HG03432 (cell line): ENCODE data around the gene AP4E1.
"Not testable (repeated sequence)": the region's sequence is repeated elsewhere in the genome, so short reads cannot be mapped to it uniquely, and the experiment has no call there.

ENCODE experiments used
- ATAC-seq: cut with Tn5 transposase; IDR thresholded peaks from one replicate; pipeline ENCODE4 v1.9.1; 2021; ENCODE audit warnings: mild to moderate bottlenecking, moderate library complexity; ENCODE audit not compliant: unreplicated experiment

The AP4E1 gene

DNA sequence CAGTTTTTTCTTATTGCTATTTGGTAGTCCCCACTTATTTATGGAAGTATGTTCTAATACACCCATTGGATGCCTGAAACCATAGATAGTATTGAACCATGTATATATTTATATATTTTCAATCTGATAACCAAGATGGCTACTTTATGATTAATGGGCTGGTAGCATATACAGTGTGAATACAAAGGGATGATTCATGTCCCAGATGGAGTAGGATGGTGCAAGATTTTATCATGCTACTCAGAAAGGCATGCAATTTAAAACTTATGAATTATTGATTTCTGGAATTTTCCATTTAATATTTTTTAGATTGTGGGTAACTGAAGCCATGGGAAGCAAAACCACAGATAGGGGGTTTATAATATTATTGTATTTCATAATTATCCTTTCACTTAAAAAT lies 35.2 kb downstream of the AP4E1 start:
- ATAC-seq, result no peak

DNA sequence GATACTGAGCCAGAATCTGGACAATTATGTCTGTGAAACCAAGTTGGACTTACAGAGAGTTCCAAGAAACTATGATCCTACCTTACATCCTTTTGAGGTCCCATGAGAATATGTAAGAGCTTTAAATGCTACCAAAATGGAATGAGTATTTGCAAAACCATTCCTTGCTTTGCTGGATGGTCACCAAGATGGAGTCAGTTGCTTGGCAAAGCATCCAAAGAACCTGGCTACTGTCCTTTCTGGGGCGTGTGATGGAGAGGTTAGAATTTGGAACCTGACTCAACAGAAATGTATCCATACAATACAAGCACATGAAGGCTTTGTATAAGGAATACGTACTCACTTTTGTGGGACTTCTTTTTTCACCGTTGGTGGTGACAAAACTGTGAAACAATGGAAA lies 36.2 kb downstream of the AP4E1 start:
- ATAC-seq, result no peak

DNA sequence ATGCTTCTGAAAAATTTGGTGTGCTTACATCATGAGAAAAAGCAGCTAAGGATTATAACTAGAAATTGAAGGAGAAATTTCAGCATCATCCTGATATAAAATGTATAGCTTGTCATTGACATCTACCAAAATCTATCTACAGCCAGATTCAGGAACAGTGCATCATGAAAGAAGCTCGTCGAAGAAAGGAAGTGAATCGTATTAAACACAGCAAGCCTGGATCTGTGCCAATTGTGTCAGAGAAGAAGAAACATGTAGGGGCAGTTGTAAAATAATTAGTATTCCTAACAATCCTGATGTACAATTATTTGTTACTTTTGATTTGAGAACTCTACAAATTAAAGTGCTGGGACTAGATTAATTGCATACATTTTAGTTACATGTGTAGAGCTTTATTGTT lies 37.2 kb downstream of the AP4E1 start:
- no peak for ATAC-seq

DNA sequence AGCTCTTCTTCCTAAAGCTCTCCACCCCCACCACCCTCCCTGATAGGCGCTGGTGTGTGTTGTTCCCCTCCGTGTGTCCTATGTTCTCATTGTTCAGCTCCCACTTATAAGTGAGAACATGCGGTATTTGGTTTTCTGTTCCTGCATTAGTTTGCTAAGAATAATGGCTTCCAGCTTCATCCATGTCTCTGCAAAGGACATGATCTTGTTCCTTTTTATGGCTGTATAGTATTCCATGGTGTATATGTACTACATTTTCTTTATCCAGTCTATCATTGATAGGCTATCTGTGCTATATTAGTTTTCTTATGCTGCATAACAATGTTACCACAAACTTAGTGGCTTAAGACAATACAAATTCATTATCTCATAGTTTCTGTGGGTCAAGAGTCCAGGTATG lies 42.3 kb downstream of the AP4E1 start:
- ATAC-seq, result not testable (repeated sequence)

DNA sequence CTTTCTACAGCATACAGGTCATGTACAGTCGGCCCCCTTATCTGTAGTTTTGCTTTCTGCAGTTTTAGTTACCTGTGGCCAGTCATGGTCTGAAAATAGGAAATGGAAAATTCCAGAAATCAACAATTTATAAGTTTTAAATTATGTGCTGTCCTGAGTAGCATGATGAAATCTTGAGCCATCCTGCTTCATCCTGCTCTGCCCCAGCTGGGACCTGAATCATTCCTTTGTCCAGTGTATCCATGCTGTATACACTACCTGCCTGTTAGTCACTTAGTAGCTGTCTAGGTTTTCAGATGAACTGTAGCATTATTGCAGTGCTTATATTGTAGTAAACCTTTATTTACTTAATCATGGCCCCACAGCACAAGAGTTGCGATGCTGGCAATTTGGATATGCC lies 44.8 kb downstream of the AP4E1 start:
- ATAC-seq, result no peak

DNA sequence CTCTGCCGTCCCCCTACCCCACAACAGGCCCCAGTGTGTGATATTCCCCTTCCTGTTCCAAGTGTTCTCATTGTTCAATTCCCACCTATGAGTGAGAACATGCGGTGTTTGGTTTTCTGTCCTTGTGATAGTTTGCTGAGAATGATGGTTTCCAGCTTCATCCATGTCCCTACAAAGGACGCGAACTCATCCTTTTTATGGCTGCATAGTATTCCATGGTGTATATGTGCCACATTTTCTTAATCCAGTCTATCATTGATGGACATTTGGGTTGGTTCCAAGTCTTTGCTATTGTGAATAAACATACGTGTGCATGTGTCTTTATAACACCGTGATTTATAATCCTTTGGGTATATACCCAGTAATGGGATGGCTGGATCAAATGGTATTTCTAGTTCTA lies 46.4 kb downstream of the AP4E1 start:
- not testable (repeated sequence) for ATAC-seq

DNA sequence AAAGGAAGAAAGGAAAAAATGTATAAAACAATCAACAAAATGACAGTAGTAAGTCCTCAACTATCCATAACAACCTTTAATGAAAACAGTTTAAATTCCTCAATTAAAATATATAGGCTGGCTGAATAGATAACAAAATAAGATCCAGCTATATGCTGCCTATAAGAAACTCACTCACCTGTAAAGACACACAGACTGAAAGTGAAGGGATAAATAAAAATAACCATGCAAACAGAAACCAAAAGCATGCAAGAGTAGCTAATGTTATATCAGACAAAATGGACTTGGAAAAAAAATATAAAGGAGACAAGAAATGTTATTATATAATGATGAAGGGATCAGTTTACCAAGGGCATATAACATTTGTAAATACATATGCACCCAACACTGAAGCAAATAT lies 51.2 kb downstream of the AP4E1 start:
- no peak for ATAC-seq

DNA sequence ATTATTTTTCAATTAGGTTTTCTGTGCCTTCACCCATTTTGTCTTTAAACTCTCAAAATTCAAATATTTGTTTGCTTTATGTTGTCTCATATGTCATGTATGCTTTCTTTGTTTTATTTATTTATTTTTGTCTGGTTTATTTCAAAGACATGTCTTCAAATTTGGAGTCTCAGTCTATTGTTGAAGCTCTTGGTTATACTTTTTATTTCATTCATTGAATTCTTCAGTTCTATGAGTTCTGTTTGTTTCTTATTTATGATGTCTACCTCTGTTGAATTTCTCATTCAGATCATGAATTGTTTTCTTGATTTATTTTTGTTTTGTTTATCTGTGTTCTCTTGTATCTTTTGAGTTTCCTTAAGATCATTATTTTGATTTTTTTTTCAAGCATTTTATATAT lies 55.6 kb downstream of the AP4E1 start:
- no peak for ATAC-seq

DNA sequence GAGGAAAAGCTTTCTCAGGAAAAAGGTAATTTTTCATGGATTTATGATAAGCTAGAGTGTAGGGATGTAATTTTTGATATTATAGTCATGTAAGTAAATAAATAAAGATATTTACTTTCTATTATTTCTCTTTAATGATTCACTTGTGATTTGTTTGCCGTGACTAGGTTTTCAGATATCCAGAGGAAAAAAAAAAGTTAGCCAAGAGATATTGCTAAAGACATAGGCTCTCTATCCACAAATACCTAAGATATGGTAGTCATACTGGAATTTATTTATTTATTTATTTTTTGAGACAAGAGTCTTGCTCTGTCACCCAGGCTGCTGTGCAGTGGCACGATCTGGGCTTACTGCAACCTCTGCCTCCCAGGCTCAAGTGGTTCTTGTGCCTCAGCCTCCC lies 59.9 kb downstream of the AP4E1 start:
- no peak for ATAC-seq

DNA sequence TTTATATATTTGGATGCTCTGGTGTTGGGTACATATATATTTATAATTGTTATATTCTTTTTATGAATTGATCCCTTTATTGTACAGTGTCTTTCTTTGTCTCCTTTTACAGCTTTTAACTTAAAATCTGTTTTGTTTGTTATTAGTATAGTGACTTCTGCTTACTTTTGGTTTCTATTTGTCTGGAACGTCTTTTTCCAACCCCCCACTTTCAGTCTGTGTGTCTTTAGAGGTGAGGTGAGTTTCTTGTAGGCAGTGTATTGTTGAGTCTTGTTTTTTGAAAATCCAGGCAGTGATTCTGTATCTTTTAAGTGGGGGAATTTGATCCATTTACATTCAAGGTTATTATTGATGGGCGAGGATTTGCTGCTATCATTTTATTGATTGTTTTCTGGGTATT lies 62.0 kb downstream of the AP4E1 start:
- no peak for ATAC-seq

DNA sequence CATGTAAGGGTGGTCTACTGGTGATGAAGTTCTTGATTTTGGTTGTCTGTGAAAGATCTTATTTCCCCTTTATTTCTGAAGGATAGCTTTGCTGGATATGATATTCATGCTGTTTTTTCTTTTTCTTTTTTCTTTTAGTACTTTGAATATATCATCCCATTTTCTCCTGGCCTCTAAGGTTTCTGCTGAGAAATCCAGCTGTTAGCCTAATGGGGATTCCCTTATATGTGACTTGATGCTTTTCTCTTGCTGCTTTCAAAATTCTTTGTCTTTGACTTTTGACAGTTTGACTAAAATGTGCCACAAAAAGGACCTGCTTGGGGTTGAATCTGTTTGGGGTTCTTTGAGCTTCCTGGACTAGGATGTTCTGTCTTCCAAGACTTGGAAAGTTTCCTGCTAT lies 62.6 kb downstream of the AP4E1 start:
- no peak for ATAC-seq

DNA sequence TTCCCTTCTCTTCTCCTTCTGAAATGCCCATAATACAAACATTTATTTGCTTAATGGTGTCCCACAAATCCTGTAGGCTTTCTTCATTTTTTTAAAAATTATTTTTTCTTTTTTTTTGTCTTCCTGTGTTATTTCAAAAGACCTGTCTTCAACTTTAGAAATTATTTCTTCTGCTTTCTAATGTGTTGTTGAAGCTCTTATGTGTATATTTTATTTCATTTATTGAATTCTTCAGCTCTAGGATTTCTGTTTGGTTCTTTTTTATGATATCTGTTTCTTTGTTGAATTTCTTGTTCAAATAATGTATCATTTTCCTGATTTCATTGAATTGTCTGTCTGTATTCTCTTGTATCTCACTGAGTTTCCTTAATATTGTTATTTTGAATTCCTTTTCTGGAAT lies 63.1 kb downstream of the AP4E1 start:
- no peak for ATAC-seq

DNA sequence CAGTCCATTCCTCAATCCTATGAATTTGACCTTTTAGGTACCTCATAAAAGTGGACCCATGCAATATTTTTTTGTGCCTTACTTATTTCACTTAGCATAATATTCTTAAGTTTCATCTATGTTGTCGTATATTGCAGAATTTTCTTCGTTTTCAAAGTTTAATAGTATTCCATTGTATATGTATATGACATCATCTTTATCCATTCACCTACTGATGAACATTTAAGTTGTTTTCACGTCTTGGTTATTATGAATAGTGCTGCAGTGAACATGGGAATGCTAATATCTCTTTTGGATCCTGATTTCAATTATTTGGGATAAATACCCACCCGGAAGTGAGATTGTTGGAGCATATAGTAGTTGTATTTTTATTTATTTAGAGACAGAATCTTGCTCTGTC lies 65.1 kb downstream of the AP4E1 start:
- no peak for ATAC-seq

DNA sequence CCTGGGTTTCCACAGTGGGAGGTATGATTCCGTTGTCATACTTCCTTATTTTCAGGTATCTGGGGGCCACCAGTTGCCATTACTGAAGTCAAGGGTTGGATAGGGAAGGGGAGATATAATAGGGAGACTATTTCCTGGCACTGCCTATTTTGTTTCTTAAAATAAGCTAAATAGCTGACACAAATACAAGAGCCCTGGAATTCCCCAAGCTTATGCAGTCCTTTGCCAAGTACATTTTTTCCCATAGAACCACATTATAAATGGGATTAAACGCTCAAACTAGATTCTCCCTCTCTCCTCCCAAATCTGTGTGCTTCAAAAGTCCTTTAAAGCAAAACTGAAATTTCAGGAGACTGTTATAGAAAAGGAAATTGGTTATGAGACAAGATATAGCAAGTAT lies 68.7 kb downstream of the AP4E1 start:
- no peak for ATAC-seq

DNA sequence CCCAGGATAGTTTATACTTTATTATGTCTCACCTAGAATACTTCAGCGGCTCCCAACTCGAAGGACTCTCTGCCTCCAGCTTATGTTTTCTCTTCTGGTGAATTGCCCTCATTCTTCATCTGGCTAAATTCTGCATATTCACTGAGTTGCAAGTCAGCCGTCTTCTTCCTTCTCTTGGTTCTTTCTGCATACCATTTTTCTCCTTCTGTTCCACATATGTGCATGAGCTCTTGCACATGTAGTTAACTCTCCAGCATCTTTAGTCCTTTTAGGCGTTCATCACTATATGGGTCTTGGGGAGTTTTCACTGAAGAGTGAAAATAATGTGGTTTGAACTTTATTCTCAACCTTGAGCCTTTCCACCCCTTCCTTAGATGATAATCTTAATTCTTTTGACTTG lies 70.1 kb downstream of the AP4E1 start:
- ATAC-seq, result no peak

DNA sequence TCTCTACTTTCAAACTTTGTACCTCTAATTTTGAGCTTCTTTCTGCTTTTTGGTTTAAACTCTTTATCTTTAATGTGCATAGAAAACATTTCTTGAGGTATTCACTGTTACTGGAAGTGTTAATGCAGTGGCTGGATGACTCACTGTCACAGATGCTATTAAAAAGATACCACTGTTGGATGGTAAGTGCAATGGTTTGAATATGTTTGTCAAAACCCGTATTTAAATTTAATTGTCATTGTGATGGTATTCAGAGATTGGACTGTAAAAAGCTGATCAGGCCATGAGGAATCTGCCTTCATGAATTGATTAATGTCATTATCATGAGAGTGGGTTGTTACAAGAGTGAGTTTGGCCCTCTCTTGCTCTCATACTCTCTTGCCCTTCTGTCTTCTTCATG lies 70.6 kb downstream of the AP4E1 start:
- no peak for ATAC-seq

DNA sequence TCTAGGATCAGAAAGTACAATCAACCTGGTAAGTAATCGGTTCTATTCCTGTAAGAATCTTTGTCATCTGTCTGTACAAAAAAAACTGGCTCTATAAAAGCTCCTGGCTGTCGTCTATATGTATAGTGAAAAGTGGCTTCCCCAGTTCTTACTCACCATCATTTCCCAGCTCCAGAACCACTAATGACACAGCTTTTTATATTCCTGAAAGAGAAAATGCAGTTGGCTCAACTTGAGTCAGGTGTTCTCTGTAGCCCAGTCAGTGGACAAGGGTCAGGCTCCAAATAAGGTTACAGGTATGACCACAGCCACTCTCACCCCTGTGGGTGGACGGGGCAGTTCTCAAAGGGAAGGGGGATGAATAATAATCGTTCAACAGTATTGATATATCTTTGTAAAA lies 85.1 kb downstream of the AP4E1 start:
- no peak for ATAC-seq

DNA sequence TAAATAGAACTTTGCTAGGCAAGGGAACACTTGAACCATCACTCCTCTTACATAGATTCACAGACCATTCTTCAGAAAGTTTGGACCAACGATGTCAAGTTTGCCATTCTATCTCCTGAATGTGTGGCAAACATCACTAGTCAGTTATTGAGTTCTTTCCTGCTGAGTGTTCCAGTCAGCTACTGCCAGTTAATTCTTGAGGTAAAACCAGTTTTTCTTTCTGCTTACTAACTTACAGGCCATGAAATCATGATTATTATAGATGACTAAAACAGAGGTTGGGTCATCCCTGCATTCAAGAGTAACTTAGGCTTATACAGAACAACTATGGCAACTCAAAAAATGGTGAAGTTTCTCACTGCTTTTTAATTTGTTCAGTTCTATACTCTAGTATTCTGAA lies 88.2 kb downstream of the AP4E1 start:
- ATAC-seq, result no peak

DNA sequence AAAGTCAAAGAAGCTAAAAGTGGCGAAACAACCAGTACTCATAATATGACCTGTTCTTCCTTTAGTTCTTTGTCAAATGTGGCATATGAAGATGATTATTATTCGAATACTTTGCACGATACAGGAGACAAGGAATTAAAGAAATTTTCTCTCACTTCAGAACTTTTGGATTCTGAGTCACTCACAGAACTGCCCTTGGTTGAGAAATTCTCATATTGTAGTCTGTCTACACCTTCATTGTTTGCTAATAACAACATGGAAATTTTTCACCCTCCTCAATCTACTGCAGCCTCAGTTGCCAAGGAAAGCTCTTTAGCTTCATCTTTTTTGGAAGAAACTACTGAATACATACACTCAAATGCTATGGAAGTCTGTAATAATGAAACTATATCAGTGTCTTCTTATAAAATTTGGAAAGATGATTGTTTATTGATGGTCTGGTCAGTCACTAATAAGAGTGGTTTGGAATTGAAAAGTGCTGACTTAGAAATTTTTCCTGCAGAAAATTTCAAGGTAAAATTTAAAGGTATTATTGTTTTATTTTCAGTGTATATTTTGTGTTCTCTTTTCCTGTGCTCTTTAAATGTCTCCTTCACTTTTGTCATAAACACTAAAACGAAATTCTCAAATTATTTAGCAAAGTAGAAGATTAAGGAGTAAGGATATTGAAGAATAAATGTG lies 89.0 kb downstream of the AP4E1 start:
- no peak for ATAC-seq

DNA sequence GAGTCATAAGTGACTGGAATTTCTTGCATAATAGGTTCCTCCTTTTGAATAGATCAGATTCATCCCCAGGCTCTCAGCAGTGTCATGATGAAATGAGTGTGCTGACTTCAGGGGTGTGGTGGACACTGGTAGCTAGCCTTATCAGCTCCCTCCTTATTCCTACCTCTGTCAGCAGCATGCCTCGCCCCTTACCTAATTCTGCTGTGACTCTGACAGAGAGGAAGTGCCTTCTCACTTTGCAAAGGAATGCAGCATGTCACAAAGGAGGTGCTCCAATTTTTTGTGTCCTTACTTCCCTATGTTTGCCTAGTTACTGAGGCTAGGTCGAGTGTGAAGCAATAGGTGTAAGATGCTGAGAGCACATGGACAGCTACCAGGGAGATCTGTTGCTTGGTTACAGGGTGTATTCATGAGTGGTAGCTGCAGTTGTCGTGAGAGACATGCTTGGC lies 95.6 kb downstream of the AP4E1 start:
- ATAC-seq, result no peak

DNA sequence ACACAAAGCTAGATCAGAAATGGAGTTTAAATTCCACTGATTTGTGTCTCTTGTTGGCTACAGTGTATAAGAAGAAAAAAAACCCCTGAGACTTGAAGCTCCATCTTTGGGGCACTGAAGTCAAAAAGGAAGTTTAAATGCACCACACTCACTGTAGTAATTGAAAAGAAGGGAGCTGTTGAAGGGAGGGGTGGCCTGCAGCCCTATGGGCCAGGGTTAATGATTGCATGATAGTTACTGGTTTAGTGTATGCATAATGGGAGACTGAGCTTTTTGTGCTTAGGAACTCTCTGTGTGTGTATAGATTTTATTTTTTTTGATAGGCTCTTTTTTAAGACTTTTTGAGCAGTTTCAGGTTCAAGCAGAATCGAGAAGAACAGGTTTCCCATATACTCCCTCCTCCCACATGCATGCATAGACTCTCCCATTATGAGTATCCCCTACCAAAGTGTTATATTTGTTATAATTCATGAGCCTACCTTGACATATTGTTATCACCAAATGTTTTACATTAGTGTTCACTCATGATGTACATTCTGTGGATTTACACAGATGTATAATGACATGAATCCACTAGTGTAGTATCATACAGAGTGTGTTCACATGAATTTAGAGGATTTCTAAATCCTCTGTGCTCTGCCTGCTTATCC lies 98.0 kb downstream of the AP4E1 start:
- no peak for ATAC-seq

DNA sequence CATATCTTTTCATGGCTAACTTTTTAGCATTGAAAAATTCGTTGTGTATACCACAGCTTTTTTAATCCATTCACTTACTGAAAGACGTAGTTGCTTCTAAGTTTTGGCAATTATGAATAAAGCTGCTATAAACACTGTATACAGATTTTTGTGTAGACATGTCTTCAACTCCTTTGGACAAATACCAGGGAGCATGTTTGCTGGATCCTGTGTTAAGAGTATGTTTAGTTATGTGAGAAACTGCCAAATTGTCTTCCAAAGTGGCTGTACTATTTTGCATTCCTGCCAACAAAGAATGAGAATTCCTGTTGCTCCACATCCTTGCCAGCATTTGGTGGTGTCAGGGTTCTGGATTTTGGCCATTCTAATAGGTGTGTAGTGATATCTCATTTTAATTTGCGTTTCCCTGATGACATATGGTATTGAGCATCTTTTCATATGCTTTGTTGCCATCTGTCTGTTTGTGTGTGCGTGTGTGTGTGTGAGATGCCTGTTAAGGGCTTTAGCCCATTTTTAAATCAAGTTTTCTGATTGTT lies 98.7 kb downstream of the AP4E1 start:
- no peak for ATAC-seq

DNA sequence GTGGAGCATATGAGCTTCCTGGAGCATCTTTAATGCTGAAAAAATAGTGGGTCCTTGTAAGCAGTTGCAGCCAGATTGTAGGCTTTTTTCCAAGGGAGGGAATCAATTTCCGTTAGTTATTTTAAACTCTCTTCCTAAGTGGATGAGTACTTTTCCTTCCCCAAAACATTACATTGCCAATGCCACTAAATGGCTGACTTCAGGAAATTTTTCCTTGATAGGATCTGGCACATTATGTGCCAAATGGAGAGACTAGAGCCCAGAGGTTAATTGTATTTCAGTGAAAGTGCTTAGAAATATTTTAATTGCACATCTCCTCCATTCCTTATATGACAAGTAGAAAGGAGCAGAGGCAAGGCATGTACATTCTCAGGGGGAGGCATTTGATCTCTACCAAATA lies 102.7 kb downstream of the AP4E1 start:
- no peak for ATAC-seq
